GM12878 (cell line): ENCODE data around the gene SHROOM2. TPM values are rescaled to one million over a fixed set of nuclear protein-coding genes. Genes with fewer than 3 reads are reported as not detected.

Experiments used
- ATAC-seq: fragments of 200-7000 bp; cut with Tn5 transposase; 3 replicates; pipeline ENCODE4 v1.9.1; 2020; ENCODE audit warnings: mild to moderate bottlenecking, moderate library complexity
- BruUV-seq: library from RNA; stranded (reverse); fragments of 400-500 nt; replicated peaks from 2 replicates; lab custom pipeline; 2021; lab: Mats Ljungman, UMichigan
- CTCF ChIA-PET: fragments of 300-600 bp; sonication (Branson Sonifier 250); formaldehyde crosslinking; extraction: SDS; loops from one replicate; lab custom pipeline; 2021; ENCODE audit warnings: inconsistent platforms; lab: Yijun Ruan, JAX
- POLR2A ChIA-PET: fragments of 350-600 bp; formaldehyde crosslinking; extraction: SDS; loops from one replicate; lab custom pipeline; 2021; ENCODE audit warnings: inconsistent platforms; lab: Charles Lee
- RAD21 ChIA-PET: fragments of 300-600 bp; sonication (Branson Sonifier 250); formaldehyde crosslinking; loops from one replicate; lab custom pipeline; 2023; ENCODE audit warnings: antibody characterized with exemption; ENCODE audit not compliant: unreplicated experiment; lab: Charles Lee
- SMC1A ChIA-PET: fragments of 300-600 bp; sonication (Branson Sonifier 250); formaldehyde crosslinking; loops from one replicate; lab custom pipeline; 2023; ENCODE audit not compliant: unreplicated experiment, uncharacterized antibody; lab: Charles Lee
- DNase-seq: peaks from one replicate; pipeline ENCODE4 v3.0.0-alpha.2; 2011; ENCODE audit warnings: low read depth, low spot score
- FAIRE-seq: peaks from 3 replicates; lab custom pipeline; 2011; peaks lifted over from hg19 to GRCh38; lab: Jason Lieb, UNC
- H2AFZ ChIP-seq: 2 replicates; pipeline ENCODE4 v1.6.0; 2011; ENCODE audit warnings: low read depth, low read length, control low read depth; ENCODE audit not compliant: control insufficient read depth
- H3K27ac ChIP-seq: 2 replicates; pipeline ENCODE4 v1.5.1; 2011; ENCODE audit warnings: control low read depth; ENCODE audit not compliant: control insufficient read depth, insufficient read depth
- H3K27me3 ChIP-seq, 2 experiments: replicated peaks in 1 of 2; 2 replicates each; pipeline versions ENCODE4 v1.6.0 to v1.6.1; 2011; ENCODE audit warnings: low read length in 1 of 2; ENCODE audit not compliant: control insufficient read depth in 2 of 2, insufficient read depth in 2 of 2
- H3K36me3 ChIP-seq, 2 experiments: 2 replicates each; pipeline ENCODE4 v1.5.1; 2011; ENCODE audit warnings: low read length in 1 of 2; ENCODE audit not compliant: control insufficient read depth in 2 of 2, insufficient read depth in 2 of 2
- H3K4me1 ChIP-seq: 2 replicates; pipeline ENCODE4 v1.6.1; 2011; ENCODE audit warnings: mild to moderate bottlenecking, low read length, moderate library complexity, mixed read lengths; ENCODE audit not compliant: control insufficient read depth, insufficient read depth
- H3K4me2 ChIP-seq: 2 replicates; pipeline ENCODE4 v1.6.0; 2011; ENCODE audit warnings: control low read depth; ENCODE audit not compliant: control insufficient read depth, insufficient read depth
- H3K4me3 ChIP-seq: fragments of 200-600 bp; sonication (generic); 2 replicates; pipeline ENCODE4 v1.5.1; 2016
- H3K79me2 ChIP-seq: 2 replicates; pipeline ENCODE4 v1.6.0; 2011; ENCODE audit warnings: low read length; ENCODE audit not compliant: control insufficient read depth, insufficient read depth
- H3K9ac ChIP-seq: 2 replicates; pipeline ENCODE4 v1.8.0; 2011; ENCODE audit warnings: low read length, control low read depth, mixed read lengths; ENCODE audit not compliant: control insufficient read depth, insufficient read depth
- H3K9me3 ChIP-seq: replicated peaks from 3 replicates; pipeline ENCODE4 v1.5.1; 2011; ENCODE audit warnings: mild to moderate bottlenecking, low read length; ENCODE audit not compliant: control insufficient read depth, insufficient read depth
- H4K20me1 ChIP-seq: 2 replicates; pipeline ENCODE4 v1.6.0; 2011; ENCODE audit not compliant: control insufficient read depth, insufficient read depth
- CBX5 ChIP-seq: sonication (generic); IDR thresholded peaks from 2 replicates; pipeline ENCODE4 v1.6.1; 2016; ENCODE audit warnings: low read depth, moderate library complexity, mild to moderate bottlenecking, inconsistent platforms
- CHD2 ChIP-seq: IDR thresholded peaks from 2 replicates; pipeline ENCODE4 v1.6.1; 2011; ENCODE audit warnings: low read depth, low read length, improper control_type of control experiment, borderline replicate concordance
- EED ChIP-seq: sonication (generic); IDR thresholded peaks from 2 replicates; pipeline ENCODE4 v1.6.1; 2016; ENCODE audit warnings: antibody characterized with exemption, low read depth
- ETV6 ChIP-seq, 2 experiments: fragments of 450-650 bp in 1 of 2; IDR thresholded peaks in 1 of 2; conservative IDR thresholded peaks in 1 of 2; 2 replicates each; pipeline ENCODE4 v1.6.1; 2014; ENCODE audit warnings: antibody characterized with exemption in 1 of 2, borderline replicate concordance in 1 of 2, low read depth in 1 of 2, mild to moderate bottlenecking in 1 of 2, moderate library complexity in 1 of 2
- HCFC1 ChIP-seq: fragments of 150-350 bp; IDR thresholded peaks from 2 replicates; pipeline ENCODE4 v1.6.1; 2014; ENCODE audit warnings: low read length
- JUND ChIP-seq: IDR thresholded peaks from 2 replicates; pipeline ENCODE4 v1.6.1; 2012; ENCODE audit warnings: low read depth, mild to moderate bottlenecking, low read length, improper control_type of control experiment, moderate library complexity
- LARP7 ChIP-seq: fragments of 450-650 bp; IDR thresholded peaks from 2 replicates; pipeline ENCODE4 v1.6.1; 2017; ENCODE audit warnings: mild to moderate bottlenecking
- MTA2 ChIP-seq: fragments of 450-650 bp; IDR thresholded peaks from 2 replicates; pipeline ENCODE4 v1.6.1; 2016; ENCODE audit warnings: low read depth, mild to moderate bottlenecking, moderate library complexity
- MXI1 ChIP-seq: fragments of 150-350 bp; IDR thresholded peaks from 2 replicates; pipeline ENCODE4 v1.6.1; 2011; ENCODE audit warnings: low read depth, mild to moderate bottlenecking, inconsistent platforms, low read length, improper control_type of control experiment
- PML ChIP-seq: IDR thresholded peaks from 2 replicates; pipeline ENCODE4 v1.6.1; 2012; ENCODE audit warnings: low read length, inconsistent platforms
- POLR2AphosphoS5 ChIP-seq: IDR thresholded peaks from 2 replicates; pipeline ENCODE4 v1.6.1; 2011; ENCODE audit warnings: mild to moderate bottlenecking, low read length, inconsistent platforms
- SIN3A ChIP-seq: IDR thresholded peaks from 2 replicates; pipeline ENCODE4 v1.6.1; 2012; ENCODE audit warnings: low read depth, low read length, improper control_type of control experiment
- SMAD1 ChIP-seq: fragments of 450-650 bp; IDR thresholded peaks from 2 replicates; pipeline ENCODE4 v1.6.1; 2018; ENCODE audit warnings: mild to moderate bottlenecking, low read depth; ENCODE audit not compliant: partially characterized antibody
- SP1 ChIP-seq: IDR thresholded peaks from one replicate; pipeline ENCODE4 v1.6.1; 2011; ENCODE audit warnings: low read depth, low read length
- STAT1 ChIP-seq: fragments of 450-650 bp; conservative IDR thresholded peaks from 2 replicates; pipeline ENCODE4 v1.6.1; 2014; ENCODE audit warnings: antibody characterized with exemption, mild to moderate bottlenecking
- ZNF384 ChIP-seq: IDR thresholded peaks from 2 replicates; pipeline ENCODE4 v1.6.1; 2012; ENCODE audit warnings: low read depth, mild to moderate bottlenecking, low read length, improper control_type of control experiment, borderline replicate concordance
- WGBS: methylation state at CpG from one replicate; pipeline ENCODE4 v1.1.6; 2016; ENCODE audit warnings: low lambda C conversion rate; ENCODE audit not compliant: insufficient replicate concordance, insufficient coverage; ENCODE audit errors: missing lambda C conversion rate; 5-methylcytosine and 5-hydroxymethylcytosine counted together
- in situ Hi-C: fragments of 300-500 bp; cut with MboI; formaldehyde crosslinking; loops from 9 replicates; pipeline ENCODE4 v1.14.3; 2018; ENCODE audit warnings: mixed read lengths
- intact Hi-C: fragments of 100-400 bp; cut with micrococcal nuclease; formaldehyde crosslinking; loops from one replicate; pipeline ENCODE4 v1.14.2; 2022; ENCODE audit not compliant: unreplicated experiment
- polyA plus RNA-seq, 11 experiments: library from polyadenylated mRNA; depleted of rRNA in 4 of 11; unstranded in 6 of 11; stranded (reverse) in 5 of 11; fragments of >200 nt; fragmentation: Nextera tagmentation in 4 of 11; fragmentation: Illumina TruSeq in 1 of 11; extraction: Ambion mirVana in 4 of 11; extraction: Trizol in 1 of 11; gene quantifications; 1 replicate in 1 of 11; 2 replicates in 10 of 11; pipeline versions ENCODE4 v1.2.1 to v1.2.3, GENCODE V29; 2011 to 2016; ENCODE audit warnings: inconsistent platforms in 2 of 11, missing spikeins in 2 of 11, low read depth in 1 of 11
- total RNA-seq, 4 experiments: library from RNA; depleted of rRNA in 3 of 4; stranded (reverse); fragments of >200 nt in 3 of 4; fragmentation: Illumina TruSeq in 1 of 4; extraction: Trizol in 1 of 4; gene quantifications; 2 replicates each; pipeline versions ENCODE4 v1.2.1 to v1.2.3, GENCODE V29; 2013 to 2021
- TF ChIP-seq, protein P1 (sequence below): fragments of 450-650 bp; formaldehyde crosslinking; IDR thresholded peaks from 2 replicates; pipeline ENCODE4 v1.5.0; 2022; ENCODE audit warnings: mild to moderate bottlenecking, missing genetic modification characterization
- TF ChIP-seq, protein P2 (sequence below): IDR thresholded peaks from 2 replicates; pipeline ENCODE4 v1.6.1; 2012; ENCODE audit warnings: low read length, inconsistent platforms

The SHROOM2 gene
- total and polyA plus RNA-seq, 10 of the 15 experiments (the other 5 are each of a cell fraction or from before 2014, with no cell fraction given) = under 0.01 to 0.15 (median 0.09) TPM; not detected in 2

DNA sequence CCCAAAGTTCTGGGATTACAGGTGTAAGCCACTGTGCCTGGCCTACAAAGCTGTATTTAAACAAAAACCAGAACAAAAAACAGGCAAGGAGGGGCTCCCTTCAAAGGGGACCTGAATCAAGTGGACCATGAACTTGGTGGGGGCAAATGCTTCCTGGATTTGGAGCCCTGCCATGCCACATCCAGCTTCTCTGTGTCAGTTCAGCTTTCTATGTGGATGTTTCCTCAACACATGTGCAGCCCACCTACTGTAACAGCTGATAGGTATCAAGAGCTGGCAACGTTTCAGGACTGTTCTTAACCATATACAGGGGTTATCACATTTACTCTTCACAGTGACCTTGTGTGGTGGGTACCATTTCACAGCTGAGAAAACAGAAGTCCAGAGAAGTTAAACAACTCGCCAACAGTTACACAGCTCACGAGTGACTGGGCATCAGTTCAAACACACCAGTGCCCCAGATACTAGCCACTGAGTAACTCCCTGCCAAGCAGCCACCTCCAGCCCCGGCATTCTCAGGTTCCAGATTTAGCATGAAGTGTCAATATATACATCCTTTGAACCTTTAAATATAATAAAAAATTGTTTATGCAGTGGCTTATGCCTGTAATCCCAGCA is 28.1 kb upstream of the SHROOM2 start:
- no TSS peak for BruUV-seq
- Histone ChIP-seq H3K27me3 (no peaks in the 10 kb centered on the region), H3K4me2 (no peak overlapping the region), H4K20me1 (no peaks in the 10 kb centered on the region), H3K27ac (no peak overlapping the region), H3K79me2 (no peaks in the 10 kb centered on the region), H3K4me1 (no peaks in the 10 kb centered on the region), H3K4me3 (no peak overlapping the region), H3K9ac (no peak overlapping the region)
- ChIA-PET POLR2A (no interaction called here), CTCF (no interaction called here), SMC1A (no interaction called here), RAD21 (no interaction called here)
- DNase-seq (no peak), FAIRE-seq (no peak), ATAC-seq (no peak)
- intact Hi-C loops = no loop called here
- WGBS = 4% methylated on average over 4 of the region's 4 CpGs
- TF ChIP-seq, protein P1, sequence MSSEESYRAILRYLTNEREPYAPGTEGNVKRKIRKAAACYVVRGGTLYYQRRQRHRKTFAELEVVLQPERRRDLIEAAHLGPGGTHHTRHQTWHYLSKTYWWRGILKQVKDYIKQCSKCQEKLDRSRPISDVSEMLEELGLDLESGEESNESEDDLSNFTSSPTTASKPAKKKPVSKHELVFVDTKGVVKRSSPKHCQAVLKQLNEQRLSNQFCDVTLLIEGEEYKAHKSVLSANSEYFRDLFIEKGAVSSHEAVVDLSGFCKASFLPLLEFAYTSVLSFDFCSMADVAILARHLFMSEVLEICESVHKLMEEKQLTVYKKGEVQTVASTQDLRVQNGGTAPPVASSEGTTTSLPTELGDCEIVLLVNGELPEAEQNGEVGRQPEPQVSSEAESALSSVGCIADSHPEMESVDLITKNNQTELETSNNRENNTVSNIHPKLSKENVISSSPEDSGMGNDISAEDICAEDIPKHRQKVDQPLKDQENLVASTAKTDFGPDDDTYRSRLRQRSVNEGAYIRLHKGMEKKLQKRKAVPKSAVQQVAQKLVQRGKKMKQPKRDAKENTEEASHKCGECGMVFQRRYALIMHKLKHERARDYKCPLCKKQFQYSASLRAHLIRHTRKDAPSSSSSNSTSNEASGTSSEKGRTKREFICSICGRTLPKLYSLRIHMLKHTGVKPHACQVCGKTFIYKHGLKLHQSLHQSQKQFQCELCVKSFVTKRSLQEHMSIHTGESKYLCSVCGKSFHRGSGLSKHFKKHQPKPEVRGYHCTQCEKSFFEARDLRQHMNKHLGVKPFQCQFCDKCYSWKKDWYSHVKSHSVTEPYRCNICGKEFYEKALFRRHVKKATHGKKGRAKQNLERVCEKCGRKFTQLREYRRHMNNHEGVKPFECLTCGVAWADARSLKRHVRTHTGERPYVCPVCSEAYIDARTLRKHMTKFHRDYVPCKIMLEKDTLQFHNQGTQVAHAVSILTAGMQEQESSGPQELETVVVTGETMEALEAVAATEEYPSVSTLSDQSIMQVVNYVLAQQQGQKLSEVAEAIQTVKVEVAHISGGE = no peak
- TF ChIP-seq ZNF384 (no peak), HCFC1 (no peak), STAT1 (no peak), PML (no peak), MTA2 (no peak), JUND (no peak), LARP7 (no peak), SIN3A (no peak), CHD2 (no peak), MXI1 (no peak), SMAD1 (no peak), SP1 (no peak), ETV6 (conservative IDR thresholded peaks at IDR 0.05 in 1 of 2, IDR thresholded peaks at IDR 0.05 in 1 of 2; ENCODE audit: borderline replicate concordance in 1 of 2, low read depth in 1 of 2) (no peak), CBX5 (no peak), EED (no peak), POLR2AphosphoS5 (no peak)
- TF ChIP-seq, protein P2, sequence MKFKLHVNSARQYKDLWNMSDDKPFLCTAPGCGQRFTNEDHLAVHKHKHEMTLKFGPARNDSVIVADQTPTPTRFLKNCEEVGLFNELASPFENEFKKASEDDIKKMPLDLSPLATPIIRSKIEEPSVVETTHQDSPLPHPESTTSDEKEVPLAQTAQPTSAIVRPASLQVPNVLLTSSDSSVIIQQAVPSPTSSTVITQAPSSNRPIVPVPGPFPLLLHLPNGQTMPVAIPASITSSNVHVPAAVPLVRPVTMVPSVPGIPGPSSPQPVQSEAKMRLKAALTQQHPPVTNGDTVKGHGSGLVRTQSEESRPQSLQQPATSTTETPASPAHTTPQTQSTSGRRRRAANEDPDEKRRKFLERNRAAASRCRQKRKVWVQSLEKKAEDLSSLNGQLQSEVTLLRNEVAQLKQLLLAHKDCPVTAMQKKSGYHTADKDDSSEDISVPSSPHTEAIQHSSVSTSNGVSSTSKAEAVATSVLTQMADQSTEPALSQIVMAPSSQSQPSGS = no peak
- TF ChIP-seq, all 136 proteins: peak for 0
- in situ Hi-C loops = no loop called here
- Histone ChIP-seq H3K9me3 (no peaks in the 10 kb centered on the region; the same call in 2 of the 3 replicates), H2AFZ (no peak overlapping the region), H3K36me3 (no peaks in the 10 kb centered on the region)
